Measurements from ENCODE around the gene ODAD3.

- no peak for TF ChIP-seq CTCF (IDR thresholded peaks at IDR 0.05; ENCODE audit: low read length)
- TF ChIP-seq EZH2 (optimal IDR thresholded peaks at IDR 0.05; ENCODE audit: low read depth, low read length) = no peak
- TF ChIP-seq EZH2phosphoT487 (IDR thresholded peaks at IDR 0.05; ENCODE audit: low read length) = no peak
Observed at GRCh38 chr19:11379857-11380350, 55.0 kb downstream of the ODAD3 start.
